GM19324 (cell line): ENCODE data around the gene SNURF.
"Not testable (repeated sequence)": the region's sequence is repeated elsewhere in the genome, so short reads cannot be mapped to it uniquely, and the experiment has no call there.

Experiments
- ATAC-seq: cut with Tn5 transposase; IDR thresholded peaks from one replicate; pipeline ENCODE4 v1.9.1; 2021; ENCODE audit warnings: mild to moderate bottlenecking, moderate library complexity; ENCODE audit not compliant: unreplicated experiment, low FRiP score

Gene SNURF

DNA sequence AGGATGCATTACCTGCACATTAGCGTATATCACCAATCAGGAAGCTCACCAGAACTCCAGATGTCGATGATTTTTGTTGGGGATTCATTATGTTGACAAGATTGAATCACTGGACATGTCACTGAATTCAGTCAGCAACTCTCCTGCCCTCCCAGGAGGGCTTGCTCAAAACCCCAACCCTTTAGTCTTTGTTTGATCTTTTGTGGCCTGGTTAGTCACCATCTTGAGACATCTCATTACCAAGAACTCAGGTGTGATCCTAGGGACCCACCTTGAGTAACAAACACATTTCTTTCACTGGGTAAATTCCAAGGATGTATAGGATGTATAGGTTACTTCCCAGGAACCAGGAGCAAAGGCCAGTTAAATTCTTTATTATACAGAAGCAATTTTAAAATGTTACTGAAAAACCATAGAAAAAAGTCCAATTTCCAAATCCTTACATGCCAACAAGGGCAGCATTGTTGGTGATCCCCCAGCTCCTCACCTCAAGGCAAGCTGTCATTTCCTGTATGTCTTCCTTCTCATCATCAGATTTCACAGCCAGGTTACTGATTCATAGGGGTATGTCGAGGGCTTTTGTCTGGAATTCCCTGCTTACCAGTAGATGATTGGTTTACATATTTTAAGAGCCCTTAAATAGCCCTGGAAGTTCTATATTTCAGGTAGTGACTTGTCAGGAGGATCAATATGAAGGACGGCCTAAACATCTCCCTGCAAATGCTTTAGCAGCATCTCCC lies 11.7 kb downstream of the SNURF start:
- no peak for ATAC-seq

DNA sequence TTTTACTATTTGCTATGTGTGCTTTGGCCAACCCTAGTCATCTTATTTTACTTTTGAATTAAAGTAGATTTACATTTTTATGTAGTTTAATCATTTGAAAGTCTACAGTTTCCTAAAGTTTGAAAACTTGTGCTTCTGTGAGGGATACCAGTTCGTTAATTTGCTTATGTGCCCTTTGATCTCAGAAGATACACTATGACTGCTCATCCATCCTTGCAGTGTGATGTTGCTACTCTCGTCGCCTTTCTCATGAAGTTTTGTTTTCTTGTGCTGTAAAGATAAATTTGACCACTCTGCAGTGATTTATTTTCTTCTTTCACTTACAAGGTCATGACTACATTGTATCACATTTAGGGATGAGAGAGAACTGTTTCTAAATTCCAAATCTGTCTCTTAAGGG lies 16.3 kb downstream of the SNURF start:
- ATAC-seq, result no peak

DNA sequence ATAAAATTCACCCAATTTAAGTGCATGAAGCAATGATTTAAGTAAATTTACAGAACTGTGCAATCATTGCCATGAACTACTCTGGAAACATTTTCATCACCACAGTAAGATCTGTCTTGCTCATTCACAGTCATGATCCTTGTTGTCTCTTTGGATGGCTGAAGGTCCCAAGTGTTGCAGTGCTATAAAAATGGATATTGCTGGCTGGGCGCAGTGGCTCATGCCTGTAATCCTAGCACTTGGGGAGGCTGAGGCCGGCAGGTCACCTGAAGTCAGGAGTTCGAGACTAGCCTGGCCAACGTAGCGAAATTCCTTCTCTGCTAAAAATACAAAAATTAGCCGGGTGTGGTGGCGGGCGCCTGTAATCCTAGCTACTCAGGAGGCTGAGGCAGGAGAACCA lies 17.0 kb downstream of the SNURF start:
- no peak for ATAC-seq

DNA sequence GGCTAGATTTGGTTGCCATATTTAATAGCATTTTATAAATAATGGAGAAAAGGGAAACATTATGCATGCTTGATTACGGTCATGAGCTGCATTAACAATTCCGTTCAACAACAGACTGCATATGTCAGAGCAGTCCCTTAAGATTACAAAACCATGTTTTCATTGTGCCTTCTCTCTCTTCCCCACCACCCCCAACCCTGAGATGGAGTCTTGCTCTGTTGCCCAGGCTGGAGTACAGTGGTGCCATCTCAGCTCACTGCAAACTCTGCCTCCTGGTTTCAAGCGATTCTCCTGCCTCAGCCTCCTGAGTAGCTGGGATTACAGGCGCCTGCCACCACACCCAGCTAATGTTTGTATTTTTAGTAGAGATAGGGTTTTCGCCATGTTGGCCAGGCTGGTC lies 17.9 kb downstream of the SNURF start:
- ATAC-seq, result not testable (repeated sequence)

DNA sequence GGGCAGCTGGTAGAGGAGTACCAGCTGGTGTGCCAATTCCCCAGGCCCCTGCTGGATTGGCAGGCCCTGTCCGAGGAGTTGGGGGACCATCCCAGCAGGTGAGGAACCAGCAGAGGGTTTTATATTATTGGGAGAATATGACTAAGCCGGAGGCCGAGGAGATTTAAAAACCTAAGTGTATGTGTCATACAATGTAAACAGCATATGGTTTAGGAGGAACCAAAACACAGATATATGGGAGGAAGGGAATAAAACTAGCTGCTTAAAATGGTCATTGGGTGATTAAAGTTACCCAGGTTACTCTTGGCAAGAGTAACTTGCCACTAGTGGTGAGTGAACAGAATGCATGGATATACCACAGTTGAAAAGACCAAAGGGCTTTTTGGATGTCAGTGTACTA lies 22.1 kb downstream of the SNURF start:
- no peak for ATAC-seq

DNA sequence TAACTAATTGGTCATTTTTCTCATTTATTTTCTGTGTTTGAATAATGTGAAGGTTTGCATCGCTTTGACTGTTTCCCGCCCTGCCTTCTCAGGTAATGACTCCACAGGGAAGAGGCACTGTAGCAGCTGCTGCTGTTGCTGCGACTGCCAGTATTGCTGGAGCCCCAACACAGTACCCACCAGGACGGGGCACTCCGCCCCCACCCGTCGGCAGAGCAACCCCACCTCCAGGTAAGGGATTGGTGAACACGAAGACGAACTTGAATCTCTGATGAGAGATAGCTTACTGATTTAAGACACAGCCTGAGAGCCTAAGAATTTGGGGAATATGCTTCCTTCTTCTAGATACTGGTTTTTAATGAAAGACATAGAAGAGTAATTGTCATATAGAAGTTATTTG lies 22.9 kb downstream of the SNURF start:
- ATAC-seq, result no peak

DNA sequence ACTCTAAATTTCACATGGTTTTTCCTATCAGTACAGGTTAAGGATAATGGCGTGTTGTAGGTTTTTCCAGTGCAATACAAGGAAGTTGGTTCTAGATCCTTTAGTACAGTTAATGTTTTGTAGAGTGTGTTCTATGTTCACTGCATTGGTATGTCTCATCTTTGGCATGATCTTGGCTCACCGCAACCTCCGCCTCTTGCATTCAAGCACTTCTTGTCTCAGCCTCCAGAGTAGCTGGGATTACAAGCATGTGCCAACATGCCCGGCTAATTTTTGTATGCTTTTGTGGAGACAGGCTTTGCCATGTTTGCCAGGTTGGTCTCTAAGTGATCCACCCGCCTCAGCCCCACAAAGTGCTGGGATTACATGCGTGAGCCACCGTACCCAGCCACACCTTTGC lies 30.4 kb downstream of the SNURF start:
- ATAC-seq, result no peak

DNA sequence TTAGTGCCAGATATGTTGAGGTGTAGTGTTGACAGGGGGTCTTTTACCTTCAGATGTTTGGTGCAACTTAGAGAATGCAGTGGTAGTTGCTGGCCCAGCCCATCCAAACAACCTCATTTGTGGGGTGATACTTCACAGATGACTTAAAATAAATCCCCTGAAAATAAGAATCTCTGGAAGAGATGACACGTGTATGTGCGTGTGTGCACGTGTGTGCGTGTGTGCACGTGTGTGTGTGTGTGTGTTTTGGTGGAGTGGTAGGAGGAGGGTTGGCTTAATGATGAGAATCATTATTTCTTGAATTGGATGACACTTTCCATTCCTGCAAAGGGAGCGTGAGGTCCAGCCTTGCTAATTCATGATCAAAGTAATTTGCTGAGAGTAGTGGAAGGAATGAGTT lies 31.9 kb downstream of the SNURF start:
- no peak for ATAC-seq
